ENCODE results near the gene FHOD3. TPM values are rescaled to one million over a fixed set of nuclear protein-coding genes. Genes with fewer than 3 reads are reported as not detected.

FHOD3 gene
- total RNA-seq, 1 donor from 2014 or later: not detected

DNA sequence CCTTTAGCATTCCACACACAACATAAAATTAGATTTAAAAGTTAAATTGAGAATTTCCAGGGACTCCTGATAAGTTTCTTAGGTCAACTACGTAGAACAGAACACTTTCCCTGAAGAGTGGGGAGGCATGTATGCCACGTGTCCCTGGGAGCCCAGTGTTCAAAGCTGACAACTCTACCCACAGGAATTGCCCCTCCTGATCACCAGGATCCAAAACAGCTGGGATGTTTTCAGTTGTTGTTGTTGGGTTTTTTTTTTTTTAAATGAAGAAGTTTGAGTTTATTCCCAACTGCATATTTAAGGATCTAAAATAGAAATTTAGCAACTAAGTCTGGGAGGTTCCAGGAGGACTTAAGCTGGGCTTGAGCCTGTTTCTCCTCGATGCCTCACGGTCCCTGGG, 430.8 kb downstream of the FHOD3 start:
- intact Hi-C loops (cut with micrococcal nuclease): no loop called here
- H3K9me3 Mint-ChIP-seq: no peaks in the 10 kb centered on the region
- no peaks in the 10 kb centered on the region for H3K4me1 Mint-ChIP-seq (ENCODE audit: low read depth)
- no peak for DNase-seq (ENCODE audit: low spot score)
- H3K27ac Mint-ChIP-seq: no peak overlapping the region
- no peaks in the 10 kb centered on the region for H3K36me3 Mint-ChIP-seq (ENCODE audit: low read depth)
- H3K4me3 Mint-ChIP-seq (ENCODE audit: low read depth): no peak overlapping the region
- H3K27me3 Mint-ChIP-seq (ENCODE audit: low read depth): peaks cover 2% of the 10 kb centered on the region

GRCh38 chr18:36729197-36729596, 431.7 kb downstream of the FHOD3 start:
- H3K9me3 Mint-ChIP-seq: no peaks in the 10 kb centered on the region
- intact Hi-C loops (cut with micrococcal nuclease): no loop called here
- H3K36me3 Mint-ChIP-seq (ENCODE audit: low read depth): no peaks in the 10 kb centered on the region
- no peaks in the 10 kb centered on the region for H3K27me3 Mint-ChIP-seq (ENCODE audit: low read depth)
- no peak overlapping the region for H3K4me3 Mint-ChIP-seq (ENCODE audit: low read depth)
- H3K4me1 Mint-ChIP-seq (ENCODE audit: low read depth): no peaks in the 10 kb centered on the region
- no peak overlapping the region for H3K27ac Mint-ChIP-seq
- no peak for DNase-seq (ENCODE audit: low spot score)

GRCh38 chr18:36732264-36732663, 434.8 kb downstream of the FHOD3 start:
- Mint-ChIP-seq H3K36me3 (ENCODE audit: low read depth) (no peaks in the 10 kb centered on the region), H3K4me3 (ENCODE audit: low read depth) (no peak overlapping the region), H3K27ac (no peak overlapping the region), H3K9me3 (no peaks in the 10 kb centered on the region), H3K4me1 (ENCODE audit: low read depth) (no peaks in the 10 kb centered on the region), H3K27me3 (ENCODE audit: low read depth) (no peaks in the 10 kb centered on the region)
- no peak for DNase-seq (ENCODE audit: low spot score)
- intact Hi-C loops (cut with micrococcal nuclease): no loop called here

GRCh38 chr18:36733150-36733549, 435.6 kb downstream of the FHOD3 start:
- Mint-ChIP-seq H3K9me3 (no peaks in the 10 kb centered on the region), H3K4me1 (ENCODE audit: low read depth) (no peaks in the 10 kb centered on the region), H3K27ac (no peak overlapping the region), H3K4me3 (ENCODE audit: low read depth) (no peak overlapping the region), H3K36me3 (ENCODE audit: low read depth) (no peaks in the 10 kb centered on the region), H3K27me3 (ENCODE audit: low read depth) (no peaks in the 10 kb centered on the region)
- DNase-seq (ENCODE audit: low spot score): no peak
- intact Hi-C loops (cut with micrococcal nuclease): no loop called here

- no peaks in the 10 kb centered on the region for H3K9me3 Mint-ChIP-seq
- H3K36me3 Mint-ChIP-seq (ENCODE audit: low read depth): no peaks in the 10 kb centered on the region
- no peak for DNase-seq (ENCODE audit: low spot score)
- intact Hi-C loops (cut with micrococcal nuclease): no loop called here
- no peak overlapping the region for H3K27ac Mint-ChIP-seq
- H3K4me1 Mint-ChIP-seq (ENCODE audit: low read depth): no peaks in the 10 kb centered on the region
- no peak overlapping the region for H3K4me3 Mint-ChIP-seq (ENCODE audit: low read depth)
- H3K27me3 Mint-ChIP-seq (ENCODE audit: low read depth): peaks cover 3% of the 10 kb centered on the region
These were observed 437.1 kb downstream of the FHOD3 start for GRCh38 chr18:36734596-36734995.

DNA sequence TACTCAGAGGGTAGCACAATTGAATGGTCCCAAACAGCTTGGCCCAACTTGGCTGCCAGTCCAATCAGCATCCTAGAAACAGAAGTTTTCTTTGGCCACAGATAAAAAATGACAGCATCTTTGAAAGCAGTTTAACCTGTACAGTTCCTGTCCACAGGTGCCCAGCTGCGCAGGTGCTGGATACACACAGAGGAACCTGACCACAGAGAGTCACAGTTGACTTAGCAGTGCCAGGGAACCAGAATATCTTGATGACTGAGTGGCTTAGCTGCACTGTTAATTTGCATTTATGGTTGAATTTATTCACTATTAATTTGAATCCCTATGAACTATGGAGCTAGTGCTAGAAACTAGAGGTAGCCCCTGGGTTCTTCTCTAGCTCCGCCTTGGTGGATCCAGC, 437.6 kb downstream of the FHOD3 start:
- Mint-ChIP-seq H3K27me3 (ENCODE audit: low read depth) (peaks cover 3% of the 10 kb centered on the region), H3K9me3 (no peaks in the 10 kb centered on the region)

GRCh38 chr18:36736094-36736493, 438.6 kb downstream of the FHOD3 start:
- intact Hi-C loops (cut with micrococcal nuclease): no loop called here
- Mint-ChIP-seq H3K9me3 (no peaks in the 10 kb centered on the region), H3K27ac (no peak overlapping the region), H3K36me3 (ENCODE audit: low read depth) (no peaks in the 10 kb centered on the region), H3K4me3 (ENCODE audit: low read depth) (no peak overlapping the region), H3K4me1 (ENCODE audit: low read depth) (no peaks in the 10 kb centered on the region), H3K27me3 (ENCODE audit: low read depth) (peaks cover 4% of the 10 kb centered on the region)
- no peak for DNase-seq (ENCODE audit: low spot score)

More for the DNA sequence above, 437.6 kb downstream of the FHOD3 start:
- H3K4me3 Mint-ChIP-seq (ENCODE audit: low read depth): no peak overlapping the region
- intact Hi-C loops (cut with micrococcal nuclease): no loop called here
- H3K4me1 Mint-ChIP-seq (ENCODE audit: low read depth): no peaks in the 10 kb centered on the region
- H3K27ac Mint-ChIP-seq: no peak overlapping the region
- no peaks in the 10 kb centered on the region for H3K36me3 Mint-ChIP-seq (ENCODE audit: low read depth)
- no peak for DNase-seq (ENCODE audit: low spot score)

DNA sequence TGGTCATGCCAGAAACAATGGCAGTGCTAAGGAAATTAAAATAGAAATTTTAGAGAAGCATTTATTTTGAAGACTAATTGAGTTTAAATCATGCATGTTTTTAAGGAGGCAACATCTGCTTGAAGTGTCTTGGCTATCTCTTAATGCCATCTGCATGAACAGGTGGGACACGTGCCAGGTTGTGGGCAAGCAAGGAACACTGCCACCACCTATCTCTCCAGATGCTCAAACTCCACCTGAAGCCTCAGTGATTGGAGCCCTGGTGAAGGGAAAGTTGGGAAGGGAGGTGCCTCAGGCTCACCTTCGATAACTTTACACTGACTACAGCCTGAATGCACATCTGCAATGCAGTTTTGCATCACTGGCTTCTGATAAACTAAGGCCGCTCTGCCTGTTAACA, 439.8 kb downstream of the FHOD3 start:
- intact Hi-C loops (cut with micrococcal nuclease): no loop called here
- no peak overlapping the region for H3K27ac Mint-ChIP-seq

DNA sequence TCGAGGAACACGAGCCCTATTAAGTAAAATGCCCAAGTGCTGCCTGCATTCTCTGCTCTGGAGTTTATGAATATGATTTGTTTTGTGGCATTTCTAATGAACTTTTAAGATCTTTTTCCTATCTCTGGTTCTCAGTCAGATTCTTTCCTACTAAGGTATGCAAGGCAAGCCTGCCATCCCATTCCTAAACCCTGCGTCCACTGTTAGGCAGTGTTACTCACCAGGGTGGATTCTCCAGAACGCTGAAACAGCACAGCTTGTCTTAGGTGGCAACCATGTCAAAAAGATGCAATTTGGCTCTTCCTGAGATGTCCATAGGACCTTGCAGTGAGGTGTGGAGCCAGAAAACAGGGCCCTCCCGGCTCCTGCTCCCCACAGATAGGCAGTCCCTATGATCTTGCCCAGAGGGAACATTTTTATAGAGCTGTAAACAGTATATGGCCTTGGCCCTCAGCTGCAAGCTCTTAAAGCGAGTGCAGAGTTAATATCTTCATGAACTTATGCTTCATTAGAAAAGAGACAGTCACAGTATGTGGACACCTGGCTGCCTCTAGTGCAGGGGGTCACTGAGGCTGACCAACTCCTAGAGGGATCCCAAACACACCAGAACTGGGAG, 446.9 kb downstream of the FHOD3 start:
- no peaks in the 10 kb centered on the region for H3K36me3 Mint-ChIP-seq (ENCODE audit: low read depth)
- no peak overlapping the region for H3K4me3 Mint-ChIP-seq (ENCODE audit: low read depth)
- no peaks in the 10 kb centered on the region for H3K9me3 Mint-ChIP-seq
- intact Hi-C loops (cut with micrococcal nuclease): no loop called here
- DNase-seq (ENCODE audit: low spot score): no peak
- H3K27ac Mint-ChIP-seq: no peak overlapping the region
- peaks cover 5% of the 10 kb centered on the region for H3K27me3 Mint-ChIP-seq (ENCODE audit: low read depth)
- no peaks in the 10 kb centered on the region for H3K4me1 Mint-ChIP-seq (ENCODE audit: low read depth)

More for the DNA sequence above, 439.8 kb downstream of the FHOD3 start:
- DNase-seq (ENCODE audit: low spot score): no peak
- Mint-ChIP-seq H3K4me3 (ENCODE audit: low read depth) (no peak overlapping the region), H3K27me3 (ENCODE audit: low read depth) (peaks cover 5% of the 10 kb centered on the region), H3K9me3 (no peaks in the 10 kb centered on the region), H3K36me3 (ENCODE audit: low read depth) (no peaks in the 10 kb centered on the region), H3K4me1 (ENCODE audit: low read depth) (no peaks in the 10 kb centered on the region)

DNA sequence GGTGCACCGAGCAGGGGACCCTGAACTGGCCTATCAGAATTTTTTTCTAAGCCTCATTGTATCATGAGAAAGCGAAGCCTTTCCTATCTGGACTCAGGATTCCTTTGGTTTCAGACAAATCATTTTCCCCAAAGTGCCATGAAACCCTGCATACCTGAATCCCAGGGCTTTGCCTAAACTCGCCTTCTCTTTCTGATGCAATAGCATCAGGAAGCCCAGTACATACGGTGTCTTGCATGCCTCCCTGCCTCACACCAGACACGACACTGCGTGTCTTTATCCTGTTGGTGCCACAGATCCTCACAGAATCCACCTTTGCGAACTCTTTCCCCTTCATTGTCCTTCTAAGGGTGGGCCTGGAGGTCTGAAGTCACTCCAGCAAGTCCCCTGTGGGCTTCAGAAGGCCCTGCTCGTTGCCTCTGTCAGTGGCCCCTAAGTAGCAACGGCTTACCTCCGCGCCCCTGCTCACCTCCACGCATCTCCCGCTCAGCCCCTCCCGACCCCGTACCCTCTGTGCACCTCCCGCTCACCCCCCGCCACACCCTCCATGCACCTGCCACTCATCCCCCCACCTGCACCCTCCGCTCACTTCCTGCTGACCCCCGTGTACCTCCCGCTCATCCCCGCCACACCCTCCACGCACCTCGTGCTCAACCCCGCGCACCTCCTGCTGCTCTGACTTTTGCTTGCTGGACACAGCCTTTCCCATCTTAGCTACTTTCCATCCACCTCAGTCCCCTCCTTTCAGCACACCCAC, 447.9 kb downstream of the FHOD3 start:
- Mint-ChIP-seq H3K4me1 (ENCODE audit: low read depth) (no peaks in the 10 kb centered on the region), H3K27me3 (ENCODE audit: low read depth) (peaks cover 5% of the 10 kb centered on the region), H3K27ac (no peak overlapping the region), H3K36me3 (ENCODE audit: low read depth) (no peaks in the 10 kb centered on the region), H3K4me3 (ENCODE audit: low read depth) (no peak overlapping the region), H3K9me3 (no peaks in the 10 kb centered on the region)
- DNase-seq (ENCODE audit: low spot score): no peak
- intact Hi-C loops (cut with micrococcal nuclease): no loop called here

- no peak overlapping the region for H3K4me3 Mint-ChIP-seq (ENCODE audit: low read depth)
- peaks cover 7% of the 10 kb centered on the region for H3K27me3 Mint-ChIP-seq (ENCODE audit: low read depth)
- peaks cover 5% of the 10 kb centered on the region for H3K9me3 Mint-ChIP-seq
- no peaks in the 10 kb centered on the region for H3K36me3 Mint-ChIP-seq (ENCODE audit: low read depth)
- intact Hi-C loops (cut with micrococcal nuclease): no loop called here
- no peaks in the 10 kb centered on the region for H3K4me1 Mint-ChIP-seq (ENCODE audit: low read depth)
- no peak overlapping the region for H3K27ac Mint-ChIP-seq
- no peak for DNase-seq (ENCODE audit: low spot score)
These were observed 455.7 kb downstream of the FHOD3 start for GRCh38 chr18:36752929-36753865.

DNA sequence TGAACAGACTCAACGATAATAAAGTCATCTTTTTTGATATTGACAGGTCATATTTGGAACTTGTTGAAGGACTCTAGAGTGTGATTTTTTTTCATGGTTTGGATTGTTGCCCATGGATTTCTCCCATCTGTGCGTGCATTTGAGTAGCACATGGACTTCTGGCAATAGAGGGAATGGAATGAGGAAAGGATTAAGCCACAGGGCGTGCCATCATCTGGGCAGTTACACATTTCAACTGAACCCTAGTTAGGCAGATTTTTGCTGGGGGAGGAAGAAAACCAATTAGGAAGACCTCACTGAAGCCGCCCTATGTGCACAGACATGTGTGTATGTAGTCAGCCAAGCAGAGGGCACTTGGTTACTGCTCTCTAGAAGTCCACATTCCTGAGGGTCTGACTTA, 458.7 kb downstream of the FHOD3 start:
- intact Hi-C loops (cut with micrococcal nuclease): loop anchor here (2.0 kb wide), 1 partner anchor 67 kb away; no protein-coding TSS in a partner anchor
- Mint-ChIP-seq H3K27ac (no peak overlapping the region), H3K4me3 (ENCODE audit: low read depth) (no peak overlapping the region), H3K36me3 (ENCODE audit: low read depth) (no peaks in the 10 kb centered on the region), H3K9me3 (peaks cover 5% of the 10 kb centered on the region), H3K4me1 (ENCODE audit: low read depth) (peaks cover 4% of the 10 kb centered on the region), H3K27me3 (ENCODE audit: low read depth) (peaks cover 4% of the 10 kb centered on the region)
- DNase-seq (ENCODE audit: low spot score): no peak
